Measurements from ENCODE around the gene PLCH2.

Gene PLCH2

DNA sequence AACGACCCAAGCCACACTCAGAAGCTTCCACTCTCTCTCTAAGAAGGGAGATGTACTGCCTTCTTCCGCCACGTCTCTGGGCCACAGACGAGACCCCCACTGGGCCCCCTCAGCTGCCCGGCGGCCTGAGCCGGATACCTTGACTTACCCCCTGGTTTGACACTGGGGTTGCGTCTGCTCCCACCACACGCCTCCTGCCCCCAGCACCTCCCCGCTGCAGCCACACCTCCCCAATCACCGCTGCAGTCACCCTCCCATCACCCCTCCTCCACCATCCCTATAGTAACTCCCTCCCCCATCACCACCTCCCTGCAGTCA lies 39.6 kb downstream of the PLCH2 start:
- Histone ChIP-seq H3F3A (ENCODE audit: insufficient read depth, low read length) (no peaks in the 10 kb centered on the region), H3K4me1 (ENCODE audit: insufficient read depth, low read length, severe bottlenecking) (no peaks in the 10 kb centered on the region), H2AFZ (ENCODE audit: low read length) (no peak overlapping the region), H3K79me2 (ENCODE audit: insufficient read depth, low read length) (no peaks in the 10 kb centered on the region), H3K4me2 (ENCODE audit: low read length) (no peak overlapping the region), H3K27ac (ENCODE audit: low read depth, low read length, poor library complexity, severe bottlenecking) (no peak overlapping the region), H3K9me2 (ENCODE audit: low read depth, low read length) (no peaks in the 10 kb centered on the region), H3K9me3 (ENCODE audit: low read length) (no peaks in the 10 kb centered on the region), H3K9ac (ENCODE audit: low read length) (no peak overlapping the region), H3K27me3 (ENCODE audit: insufficient read depth, low read length) (no peaks in the 10 kb centered on the region), H3K36me3 (ENCODE audit: insufficient read depth, low read length) (peaks cover 92% of the 10 kb centered on the region), H3K4me3 (ENCODE audit: low read depth, low read length, poor library complexity, severe bottlenecking) (no peak overlapping the region), H4K20me1 (ENCODE audit: insufficient read depth, low read length) (no peaks in the 10 kb centered on the region)
- TF ChIP-seq EZH2 (IDR thresholded peaks at IDR 0.05; ENCODE audit: borderline replicate concordance, low read length): no peak
- TF ChIP-seq, protein P1, sequence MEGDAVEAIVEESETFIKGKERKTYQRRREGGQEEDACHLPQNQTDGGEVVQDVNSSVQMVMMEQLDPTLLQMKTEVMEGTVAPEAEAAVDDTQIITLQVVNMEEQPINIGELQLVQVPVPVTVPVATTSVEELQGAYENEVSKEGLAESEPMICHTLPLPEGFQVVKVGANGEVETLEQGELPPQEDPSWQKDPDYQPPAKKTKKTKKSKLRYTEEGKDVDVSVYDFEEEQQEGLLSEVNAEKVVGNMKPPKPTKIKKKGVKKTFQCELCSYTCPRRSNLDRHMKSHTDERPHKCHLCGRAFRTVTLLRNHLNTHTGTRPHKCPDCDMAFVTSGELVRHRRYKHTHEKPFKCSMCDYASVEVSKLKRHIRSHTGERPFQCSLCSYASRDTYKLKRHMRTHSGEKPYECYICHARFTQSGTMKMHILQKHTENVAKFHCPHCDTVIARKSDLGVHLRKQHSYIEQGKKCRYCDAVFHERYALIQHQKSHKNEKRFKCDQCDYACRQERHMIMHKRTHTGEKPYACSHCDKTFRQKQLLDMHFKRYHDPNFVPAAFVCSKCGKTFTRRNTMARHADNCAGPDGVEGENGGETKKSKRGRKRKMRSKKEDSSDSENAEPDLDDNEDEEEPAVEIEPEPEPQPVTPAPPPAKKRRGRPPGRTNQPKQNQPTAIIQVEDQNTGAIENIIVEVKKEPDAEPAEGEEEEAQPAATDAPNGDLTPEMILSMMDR (IDR thresholded peaks at IDR 0.05; ENCODE audit: low read length): no peak

DNA sequence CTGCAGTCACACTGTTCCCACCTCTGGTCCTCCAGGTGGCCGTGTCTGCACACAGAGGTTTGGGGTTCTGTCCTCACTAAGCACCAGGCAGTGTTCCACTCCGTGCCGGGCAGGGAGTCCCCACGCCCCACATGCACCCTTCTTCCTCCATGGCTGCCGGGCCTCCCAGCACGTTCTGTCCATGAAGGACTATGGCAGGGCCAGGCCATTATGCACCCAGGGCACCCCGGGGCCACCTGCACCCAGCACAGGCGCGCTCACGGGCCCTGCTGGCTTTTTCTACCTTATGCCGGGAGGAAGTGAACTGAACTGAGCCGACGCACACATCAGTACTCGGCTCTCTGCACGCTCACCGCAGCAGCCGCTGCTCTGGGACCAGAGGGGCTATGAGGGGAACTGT lies 40.0 kb downstream of the PLCH2 start:
- Histone ChIP-seq H3K9ac (ENCODE audit: low read length) (no peak overlapping the region), H4K20me1 (ENCODE audit: insufficient read depth, low read length) (no peaks in the 10 kb centered on the region), H3K9me2 (ENCODE audit: low read depth, low read length) (no peaks in the 10 kb centered on the region), H3K36me3 (ENCODE audit: insufficient read depth, low read length) (peaks cover 93% of the 10 kb centered on the region), H3K27ac (ENCODE audit: low read depth, low read length, poor library complexity, severe bottlenecking) (no peak overlapping the region), H2AFZ (ENCODE audit: low read length) (no peak overlapping the region), H3K9me3 (ENCODE audit: low read length) (no peaks in the 10 kb centered on the region), H3K4me1 (ENCODE audit: insufficient read depth, low read length, severe bottlenecking) (no peaks in the 10 kb centered on the region), H3F3A (ENCODE audit: insufficient read depth, low read length) (no peaks in the 10 kb centered on the region), H3K79me2 (ENCODE audit: insufficient read depth, low read length) (no peaks in the 10 kb centered on the region), H3K4me3 (ENCODE audit: low read depth, low read length, poor library complexity, severe bottlenecking) (no peak overlapping the region), H3K27me3 (ENCODE audit: insufficient read depth, low read length) (no peaks in the 10 kb centered on the region), H3K4me2 (ENCODE audit: low read length) (no peak overlapping the region)
- TF ChIP-seq, protein P1 (IDR thresholded peaks at IDR 0.05; ENCODE audit: low read length): no peak
- no peak for TF ChIP-seq EZH2 (IDR thresholded peaks at IDR 0.05; ENCODE audit: borderline replicate concordance, low read length)

DNA sequence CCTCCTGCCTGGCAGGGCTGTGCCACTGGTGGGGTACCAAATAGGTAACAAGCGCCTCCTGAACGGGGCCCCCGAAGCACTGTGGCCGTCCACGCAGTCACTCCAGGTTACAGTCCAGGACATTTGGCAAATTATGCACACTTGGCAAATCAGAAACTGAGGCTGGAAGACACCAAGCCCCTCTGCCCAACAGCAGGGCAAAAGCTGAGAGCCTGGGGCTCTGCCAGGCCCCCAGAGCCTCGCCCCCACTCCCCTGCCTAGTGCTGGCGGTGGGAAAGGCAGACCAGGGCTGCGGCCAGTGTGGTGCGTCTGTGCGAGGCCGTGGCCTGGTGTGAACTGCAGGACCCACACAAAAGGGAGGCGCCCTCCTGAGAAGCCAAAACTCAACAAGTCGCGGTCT lies 40.9 kb downstream of the PLCH2 start:
- Histone ChIP-seq H2AFZ (ENCODE audit: low read length) (no peak overlapping the region), H3K9me3 (ENCODE audit: low read length) (no peaks in the 10 kb centered on the region), H3K4me2 (ENCODE audit: low read length) (no peak overlapping the region), H3K9ac (ENCODE audit: low read length) (no peak overlapping the region), H3K9me2 (ENCODE audit: low read depth, low read length) (no peaks in the 10 kb centered on the region), H3K79me2 (ENCODE audit: insufficient read depth, low read length) (no peaks in the 10 kb centered on the region), H3K27ac (ENCODE audit: low read depth, low read length, poor library complexity, severe bottlenecking) (no peak overlapping the region), H3F3A (ENCODE audit: insufficient read depth, low read length) (no peaks in the 10 kb centered on the region), H3K4me1 (ENCODE audit: insufficient read depth, low read length, severe bottlenecking) (no peaks in the 10 kb centered on the region), H3K27me3 (ENCODE audit: insufficient read depth, low read length) (no peaks in the 10 kb centered on the region), H4K20me1 (ENCODE audit: insufficient read depth, low read length) (no peaks in the 10 kb centered on the region), H3K36me3 (ENCODE audit: insufficient read depth, low read length) (peaks cover 88% of the 10 kb centered on the region), H3K4me3 (ENCODE audit: low read depth, low read length, poor library complexity, severe bottlenecking) (no peak overlapping the region)
- TF ChIP-seq, protein P1 (IDR thresholded peaks at IDR 0.05; ENCODE audit: low read length): no peak
- TF ChIP-seq EZH2 (IDR thresholded peaks at IDR 0.05; ENCODE audit: borderline replicate concordance, low read length): no peak
